Measurements from ENCODE around the gene PCSK1. TPM values are rescaled to one million over a fixed set of nuclear protein-coding genes. Genes with fewer than 3 reads are reported as not detected.

The PCSK1 gene
- 2.7 to 4.5 TPM (median 3.6 TPM) in 3 replicates for total RNA-seq (2021)
- percentile 35 among the genes with signal in this experiment for Bru-seq, nascent RNA
- long read RNA-seq, experiment 1, full-length matches to known transcripts: 7 of 12 reads
- long read RNA-seq, experiment 1, partial matches to known transcripts: 3 of 12 reads
- long read RNA-seq, experiment 1, other reads (novel, unspliced or antisense): 2 of 12 reads
- long read RNA-seq, experiment 2, partial matches to known transcripts: 1 of 5 reads
- long read RNA-seq, experiment 2, other reads (novel, unspliced or antisense): 4 of 5 reads
- long read RNA-seq, experiment 3, full-length matches to known transcripts: 1 of 1 reads
- long read RNA-seq, experiment 3, partial matches to known transcripts: 0 of 1 reads
- long read RNA-seq, experiment 3, other reads (novel, unspliced or antisense): 0 of 1 reads

DNA sequence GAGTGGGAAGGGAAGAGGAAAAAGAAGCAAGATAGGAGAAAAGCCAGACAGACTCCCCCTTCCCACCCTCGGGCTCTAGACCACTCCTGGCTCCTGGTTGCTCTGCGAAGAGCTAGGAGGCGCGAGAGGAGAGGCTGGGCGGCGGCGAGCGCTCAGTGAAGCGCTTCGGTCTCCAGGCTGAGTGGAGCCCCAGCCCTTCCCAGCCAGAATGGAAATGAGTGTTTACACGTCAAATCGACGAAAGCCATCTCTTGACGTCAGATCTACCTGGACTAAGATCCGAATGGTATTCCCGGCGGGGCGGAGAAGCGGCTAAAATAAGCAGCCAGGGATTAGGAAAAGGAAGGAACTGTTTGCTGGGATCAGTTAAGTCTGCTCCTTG is at the start of gene PCSK1:
PCSK1 (minus strand) TSS at position 183 of the 382 bp plus-strand sequence. CDS start 206 bp downstream, outside the sequence.
- Mint-ChIP-seq H3K36me3 (no peaks in the 10 kb centered on the region), H3K27ac (no peak within 1 kb of the TSS), H3K9me3 (no peaks in the 10 kb centered on the region), H3K4me3 (peak within 1 kb of the TSS; percentile 88), H3K27me3 (ENCODE audit: low read depth) (peaks cover 56% of the 10 kb centered on the region), H3K4me1 (peaks cover 38% of the 10 kb centered on the region)
- DNase-seq (ENCODE audit: low spot score) (peak; percentile 50), ATAC-seq (peak; percentile 56)
- TF ChIP-seq ZBTB21 (CRISPR knock-in tag; IDR thresholded peaks at IDR 0.05; ENCODE audit: borderline replicate concordance): peak; percentile 69; the same call in 1 of the 2 replicates
- TF ChIP-seq, protein P1, sequence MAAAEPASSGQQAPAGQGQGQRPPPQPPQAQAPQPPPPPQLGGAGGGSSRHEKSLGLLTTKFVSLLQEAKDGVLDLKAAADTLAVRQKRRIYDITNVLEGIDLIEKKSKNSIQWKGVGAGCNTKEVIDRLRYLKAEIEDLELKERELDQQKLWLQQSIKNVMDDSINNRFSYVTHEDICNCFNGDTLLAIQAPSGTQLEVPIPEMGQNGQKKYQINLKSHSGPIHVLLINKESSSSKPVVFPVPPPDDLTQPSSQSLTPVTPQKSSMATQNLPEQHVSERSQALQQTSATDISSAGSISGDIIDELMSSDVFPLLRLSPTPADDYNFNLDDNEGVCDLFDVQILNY (CRISPR knock-in tag; IDR thresholded peaks at IDR 0.05): no peak
- ChIA-PET CTCF (interaction anchor here (0.8 to 1.6 kb wide), 2 partner anchors 88 to 181 kb away, joined by 3 read pairs; no protein-coding TSS in a partner anchor), POLR2A (interaction anchor here (1.3 to 2.1 kb wide), 3 partner anchors 10 to 270 kb away, joined by 3 to 5 read pairs (median 4); partner anchors contain the start of gene CAST)

DNA sequence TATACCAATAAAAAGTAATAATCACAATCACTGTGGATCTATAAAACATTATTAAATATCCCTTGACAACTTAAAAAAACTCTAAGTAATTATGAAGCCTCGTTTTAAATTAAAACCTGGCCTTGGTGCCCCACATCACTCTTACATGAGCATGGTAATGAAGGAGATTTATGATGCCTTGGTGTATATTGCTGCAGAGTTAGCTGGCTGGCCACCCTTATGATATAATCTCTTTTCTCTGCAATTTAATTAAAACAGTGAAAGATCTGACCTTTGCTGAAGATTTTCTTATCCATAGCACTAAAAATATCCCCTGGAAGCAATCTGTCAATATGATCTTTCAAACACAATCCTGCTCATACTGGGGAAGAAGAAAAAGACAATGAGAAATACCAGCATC is 48.8 kb upstream of the PCSK1 start:
- ChIA-PET CTCF (no interaction called here), POLR2A (no interaction called here)
- no peak overlapping the region for H3K27ac Mint-ChIP-seq
- H3K27me3 Mint-ChIP-seq (ENCODE audit: low read depth): no peaks in the 10 kb centered on the region
- H3K9me3 Mint-ChIP-seq: no peaks in the 10 kb centered on the region
- no peaks in the 10 kb centered on the region for H3K36me3 Mint-ChIP-seq
- H3K4me3 Mint-ChIP-seq: no peak overlapping the region
- no peak for ATAC-seq
- H3K4me1 Mint-ChIP-seq: no peaks in the 10 kb centered on the region
- no peak for DNase-seq (ENCODE audit: low spot score)
- TF ChIP-seq ELF4 (CRISPR knock-in tag; IDR thresholded peaks at IDR 0.05; ENCODE audit: low read depth) (no peak), ZNF138 (CRISPR knock-in tag; conservative IDR thresholded peaks at IDR 0.05) (no peak), TCF7 (CRISPR knock-in tag; IDR thresholded peaks at IDR 0.05; ENCODE audit: low read depth) (no peak), KAT7 (CRISPR knock-in tag; IDR thresholded peaks at IDR 0.05; ENCODE audit: borderline replicate concordance) (no peak), GTF2I (CRISPR knock-in tag; conservative IDR thresholded peaks at IDR 0.05) (no peak), ZNF416 (CRISPR knock-in tag; IDR thresholded peaks at IDR 0.05) (no peak), TP53 (CRISPR knock-in tag; IDR thresholded peaks at IDR 0.05) (no peak), MXD4 (CRISPR knock-in tag; IDR thresholded peaks at IDR 0.05; ENCODE audit: borderline replicate concordance) (no peak), FOXK1 (CRISPR knock-in tag; IDR thresholded peaks at IDR 0.05) (no peak), SP1 (CRISPR knock-in tag; conservative IDR thresholded peaks at IDR 0.05) (no peak), OVOL2 (CRISPR knock-in tag; IDR thresholded peaks at IDR 0.05; ENCODE audit: borderline replicate concordance) (no peak)
- TF ChIP-seq, protein P2, sequence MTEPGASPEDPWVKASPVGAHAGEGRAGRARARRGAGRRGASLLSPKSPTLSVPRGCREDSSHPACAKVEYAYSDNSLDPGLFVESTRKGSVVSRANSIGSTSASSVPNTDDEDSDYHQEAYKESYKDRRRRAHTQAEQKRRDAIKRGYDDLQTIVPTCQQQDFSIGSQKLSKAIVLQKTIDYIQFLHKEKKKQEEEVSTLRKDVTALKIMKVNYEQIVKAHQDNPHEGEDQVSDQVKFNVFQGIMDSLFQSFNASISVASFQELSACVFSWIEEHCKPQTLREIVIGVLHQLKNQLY (CRISPR knock-in tag; IDR thresholded peaks at IDR 0.05): no peak
- TF ChIP-seq, protein P3, sequence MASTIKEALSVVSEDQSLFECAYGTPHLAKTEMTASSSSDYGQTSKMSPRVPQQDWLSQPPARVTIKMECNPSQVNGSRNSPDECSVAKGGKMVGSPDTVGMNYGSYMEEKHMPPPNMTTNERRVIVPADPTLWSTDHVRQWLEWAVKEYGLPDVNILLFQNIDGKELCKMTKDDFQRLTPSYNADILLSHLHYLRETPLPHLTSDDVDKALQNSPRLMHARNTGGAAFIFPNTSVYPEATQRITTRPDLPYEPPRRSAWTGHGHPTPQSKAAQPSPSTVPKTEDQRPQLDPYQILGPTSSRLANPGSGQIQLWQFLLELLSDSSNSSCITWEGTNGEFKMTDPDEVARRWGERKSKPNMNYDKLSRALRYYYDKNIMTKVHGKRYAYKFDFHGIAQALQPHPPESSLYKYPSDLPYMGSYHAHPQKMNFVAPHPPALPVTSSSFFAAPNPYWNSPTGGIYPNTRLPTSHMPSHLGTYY (CRISPR knock-in tag; IDR thresholded peaks at IDR 0.05): no peak
- TF ChIP-seq, protein P4, sequence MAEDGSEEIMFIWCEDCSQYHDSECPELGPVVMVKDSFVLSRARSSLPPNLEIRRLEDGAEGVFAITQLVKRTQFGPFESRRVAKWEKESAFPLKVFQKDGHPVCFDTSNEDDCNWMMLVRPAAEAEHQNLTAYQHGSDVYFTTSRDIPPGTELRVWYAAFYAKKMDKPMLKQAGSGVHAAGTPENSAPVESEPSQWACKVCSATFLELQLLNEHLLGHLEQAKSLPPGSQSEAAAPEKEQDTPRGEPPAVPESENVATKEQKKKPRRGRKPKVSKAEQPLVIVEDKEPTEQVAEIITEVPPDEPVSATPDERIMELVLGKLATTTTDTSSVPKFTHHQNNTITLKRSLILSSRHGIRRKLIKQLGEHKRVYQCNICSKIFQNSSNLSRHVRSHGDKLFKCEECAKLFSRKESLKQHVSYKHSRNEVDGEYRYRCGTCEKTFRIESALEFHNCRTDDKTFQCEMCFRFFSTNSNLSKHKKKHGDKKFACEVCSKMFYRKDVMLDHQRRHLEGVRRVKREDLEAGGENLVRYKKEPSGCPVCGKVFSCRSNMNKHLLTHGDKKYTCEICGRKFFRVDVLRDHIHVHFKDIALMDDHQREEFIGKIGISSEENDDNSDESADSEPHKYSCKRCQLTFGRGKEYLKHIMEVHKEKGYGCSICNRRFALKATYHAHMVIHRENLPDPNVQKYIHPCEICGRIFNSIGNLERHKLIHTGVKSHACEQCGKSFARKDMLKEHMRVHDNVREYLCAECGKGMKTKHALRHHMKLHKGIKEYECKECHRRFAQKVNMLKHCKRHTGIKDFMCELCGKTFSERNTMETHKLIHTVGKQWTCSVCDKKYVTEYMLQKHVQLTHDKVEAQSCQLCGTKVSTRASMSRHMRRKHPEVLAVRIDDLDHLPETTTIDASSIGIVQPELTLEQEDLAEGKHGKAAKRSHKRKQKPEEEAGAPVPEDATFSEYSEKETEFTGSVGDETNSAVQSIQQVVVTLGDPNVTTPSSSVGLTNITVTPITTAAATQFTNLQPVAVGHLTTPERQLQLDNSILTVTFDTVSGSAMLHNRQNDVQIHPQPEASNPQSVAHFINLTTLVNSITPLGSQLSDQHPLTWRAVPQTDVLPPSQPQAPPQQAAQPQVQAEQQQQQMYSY (CRISPR knock-in tag; IDR thresholded peaks at IDR 0.05): no peak
- TF ChIP-seq, protein P5, sequence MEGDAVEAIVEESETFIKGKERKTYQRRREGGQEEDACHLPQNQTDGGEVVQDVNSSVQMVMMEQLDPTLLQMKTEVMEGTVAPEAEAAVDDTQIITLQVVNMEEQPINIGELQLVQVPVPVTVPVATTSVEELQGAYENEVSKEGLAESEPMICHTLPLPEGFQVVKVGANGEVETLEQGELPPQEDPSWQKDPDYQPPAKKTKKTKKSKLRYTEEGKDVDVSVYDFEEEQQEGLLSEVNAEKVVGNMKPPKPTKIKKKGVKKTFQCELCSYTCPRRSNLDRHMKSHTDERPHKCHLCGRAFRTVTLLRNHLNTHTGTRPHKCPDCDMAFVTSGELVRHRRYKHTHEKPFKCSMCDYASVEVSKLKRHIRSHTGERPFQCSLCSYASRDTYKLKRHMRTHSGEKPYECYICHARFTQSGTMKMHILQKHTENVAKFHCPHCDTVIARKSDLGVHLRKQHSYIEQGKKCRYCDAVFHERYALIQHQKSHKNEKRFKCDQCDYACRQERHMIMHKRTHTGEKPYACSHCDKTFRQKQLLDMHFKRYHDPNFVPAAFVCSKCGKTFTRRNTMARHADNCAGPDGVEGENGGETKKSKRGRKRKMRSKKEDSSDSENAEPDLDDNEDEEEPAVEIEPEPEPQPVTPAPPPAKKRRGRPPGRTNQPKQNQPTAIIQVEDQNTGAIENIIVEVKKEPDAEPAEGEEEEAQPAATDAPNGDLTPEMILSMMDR (IDR thresholded peaks at IDR 0.05): no peak
- TF ChIP-seq, protein P6, sequence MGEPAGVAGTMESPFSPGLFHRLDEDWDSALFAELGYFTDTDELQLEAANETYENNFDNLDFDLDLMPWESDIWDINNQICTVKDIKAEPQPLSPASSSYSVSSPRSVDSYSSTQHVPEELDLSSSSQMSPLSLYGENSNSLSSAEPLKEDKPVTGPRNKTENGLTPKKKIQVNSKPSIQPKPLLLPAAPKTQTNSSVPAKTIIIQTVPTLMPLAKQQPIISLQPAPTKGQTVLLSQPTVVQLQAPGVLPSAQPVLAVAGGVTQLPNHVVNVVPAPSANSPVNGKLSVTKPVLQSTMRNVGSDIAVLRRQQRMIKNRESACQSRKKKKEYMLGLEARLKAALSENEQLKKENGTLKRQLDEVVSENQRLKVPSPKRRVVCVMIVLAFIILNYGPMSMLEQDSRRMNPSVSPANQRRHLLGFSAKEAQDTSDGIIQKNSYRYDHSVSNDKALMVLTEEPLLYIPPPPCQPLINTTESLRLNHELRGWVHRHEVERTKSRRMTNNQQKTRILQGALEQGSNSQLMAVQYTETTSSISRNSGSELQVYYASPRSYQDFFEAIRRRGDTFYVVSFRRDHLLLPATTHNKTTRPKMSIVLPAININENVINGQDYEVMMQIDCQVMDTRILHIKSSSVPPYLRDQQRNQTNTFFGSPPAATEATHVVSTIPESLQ (CRISPR knock-in tag; IDR thresholded peaks at IDR 0.05): no peak
- TF ChIP-seq, protein P7, sequence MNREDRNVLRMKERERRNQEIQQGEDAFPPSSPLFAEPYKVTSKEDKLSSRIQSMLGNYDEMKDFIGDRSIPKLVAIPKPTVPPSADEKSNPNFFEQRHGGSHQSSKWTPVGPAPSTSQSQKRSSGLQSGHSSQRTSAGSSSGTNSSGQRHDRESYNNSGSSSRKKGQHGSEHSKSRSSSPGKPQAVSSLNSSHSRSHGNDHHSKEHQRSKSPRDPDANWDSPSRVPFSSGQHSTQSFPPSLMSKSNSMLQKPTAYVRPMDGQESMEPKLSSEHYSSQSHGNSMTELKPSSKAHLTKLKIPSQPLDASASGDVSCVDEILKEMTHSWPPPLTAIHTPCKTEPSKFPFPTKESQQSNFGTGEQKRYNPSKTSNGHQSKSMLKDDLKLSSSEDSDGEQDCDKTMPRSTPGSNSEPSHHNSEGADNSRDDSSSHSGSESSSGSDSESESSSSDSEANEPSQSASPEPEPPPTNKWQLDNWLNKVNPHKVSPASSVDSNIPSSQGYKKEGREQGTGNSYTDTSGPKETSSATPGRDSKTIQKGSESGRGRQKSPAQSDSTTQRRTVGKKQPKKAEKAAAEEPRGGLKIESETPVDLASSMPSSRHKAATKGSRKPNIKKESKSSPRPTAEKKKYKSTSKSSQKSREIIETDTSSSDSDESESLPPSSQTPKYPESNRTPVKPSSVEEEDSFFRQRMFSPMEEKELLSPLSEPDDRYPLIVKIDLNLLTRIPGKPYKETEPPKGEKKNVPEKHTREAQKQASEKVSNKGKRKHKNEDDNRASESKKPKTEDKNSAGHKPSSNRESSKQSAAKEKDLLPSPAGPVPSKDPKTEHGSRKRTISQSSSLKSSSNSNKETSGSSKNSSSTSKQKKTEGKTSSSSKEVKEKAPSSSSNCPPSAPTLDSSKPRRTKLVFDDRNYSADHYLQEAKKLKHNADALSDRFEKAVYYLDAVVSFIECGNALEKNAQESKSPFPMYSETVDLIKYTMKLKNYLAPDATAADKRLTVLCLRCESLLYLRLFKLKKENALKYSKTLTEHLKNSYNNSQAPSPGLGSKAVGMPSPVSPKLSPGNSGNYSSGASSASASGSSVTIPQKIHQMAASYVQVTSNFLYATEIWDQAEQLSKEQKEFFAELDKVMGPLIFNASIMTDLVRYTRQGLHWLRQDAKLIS (CRISPR knock-in tag; IDR thresholded peaks at IDR 0.05; ENCODE audit: borderline replicate concordance): no peak

Measured in WTC11 (cell line).